Measurements from ENCODE around the gene AHCTF1.

GRCh38 chr1:246966502-246966901, 34.8 kb upstream of the AHCTF1 start:
- TF ChIP-seq EZH2 (IDR thresholded peaks at IDR 0.05; ENCODE audit: insufficient read depth, poor library complexity, severe bottlenecking), result no peak
- TF ChIP-seq EZH2phosphoT487 (IDR thresholded peaks at IDR 0.05; ENCODE audit: insufficient read depth, low read depth), result no peak

Data from GM23248 (cell line).